Upper lobe of left lung (tissue), 4 donors: ENCODE data around the gene ADCY9.

ENCODE experiments used
- POLR2A ChIP-seq, 4 donors: fragments of 450-650 bp; IDR thresholded peaks; one replicate each; pipeline ENCODE4 v1.5.1; 2016 to 2017; ENCODE audit warnings: antibody characterized with exemption in 4 of 4, mild to moderate bottlenecking in 2 of 4
- POLR2AphosphoS5 ChIP-seq, 2 donors: sonication (generic); formaldehyde crosslinking; IDR thresholded peaks; one replicate each; pipeline ENCODE4 v1.5.1; 2017; ENCODE audit warnings: antibody characterized with exemption in 2 of 2
- TF ChIP-seq, protein P1 (sequence below), 6 experiments: fragments of 450-650 bp in 4 of 6; fragments of 200-600 bp in 2 of 6; sonication (generic) in 2 of 6; IDR thresholded peaks; one replicate each; pipeline ENCODE4 v1.5.1; 2016 to 2019; ENCODE audit warnings: antibody characterized with exemption in 6 of 6

DNA sequence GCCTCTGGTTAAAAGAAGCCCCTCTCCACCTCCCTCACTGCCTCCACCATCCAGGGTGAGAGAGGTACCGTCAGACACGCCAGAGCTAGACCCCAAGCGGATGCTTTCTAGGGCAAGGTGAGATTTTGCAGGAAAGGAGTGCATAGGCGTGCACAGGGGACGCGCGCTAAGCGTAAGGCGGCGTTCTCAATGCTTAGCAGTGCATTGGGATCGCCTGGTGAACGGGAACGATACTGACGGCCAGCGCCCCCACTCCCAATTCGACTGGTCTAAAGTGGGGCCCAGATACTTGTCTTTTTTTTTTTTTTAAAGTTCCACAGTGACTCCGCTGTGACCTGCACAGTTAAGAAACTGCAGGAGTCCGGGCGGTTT is 177.8 kb downstream of the ADCY9 start:
- TF ChIP-seq, protein P1, sequence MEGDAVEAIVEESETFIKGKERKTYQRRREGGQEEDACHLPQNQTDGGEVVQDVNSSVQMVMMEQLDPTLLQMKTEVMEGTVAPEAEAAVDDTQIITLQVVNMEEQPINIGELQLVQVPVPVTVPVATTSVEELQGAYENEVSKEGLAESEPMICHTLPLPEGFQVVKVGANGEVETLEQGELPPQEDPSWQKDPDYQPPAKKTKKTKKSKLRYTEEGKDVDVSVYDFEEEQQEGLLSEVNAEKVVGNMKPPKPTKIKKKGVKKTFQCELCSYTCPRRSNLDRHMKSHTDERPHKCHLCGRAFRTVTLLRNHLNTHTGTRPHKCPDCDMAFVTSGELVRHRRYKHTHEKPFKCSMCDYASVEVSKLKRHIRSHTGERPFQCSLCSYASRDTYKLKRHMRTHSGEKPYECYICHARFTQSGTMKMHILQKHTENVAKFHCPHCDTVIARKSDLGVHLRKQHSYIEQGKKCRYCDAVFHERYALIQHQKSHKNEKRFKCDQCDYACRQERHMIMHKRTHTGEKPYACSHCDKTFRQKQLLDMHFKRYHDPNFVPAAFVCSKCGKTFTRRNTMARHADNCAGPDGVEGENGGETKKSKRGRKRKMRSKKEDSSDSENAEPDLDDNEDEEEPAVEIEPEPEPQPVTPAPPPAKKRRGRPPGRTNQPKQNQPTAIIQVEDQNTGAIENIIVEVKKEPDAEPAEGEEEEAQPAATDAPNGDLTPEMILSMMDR (IDR thresholded peaks at IDR 0.05) = no peak
- TF ChIP-seq POLR2A (IDR thresholded peaks at IDR 0.05) (no peak), POLR2AphosphoS5 (IDR thresholded peaks at IDR 0.05) (no peak)
